NCI-H2081 treated with DMSO at 0.1 percent for 48 hours (cell line): ENCODE data around the gene APBA2.

Experiments used
- DNase-seq: peaks from one replicate; lab custom pipeline; 2025; lab: John Stamatoyannopoulos, UW

Gene APBA2

DNA sequence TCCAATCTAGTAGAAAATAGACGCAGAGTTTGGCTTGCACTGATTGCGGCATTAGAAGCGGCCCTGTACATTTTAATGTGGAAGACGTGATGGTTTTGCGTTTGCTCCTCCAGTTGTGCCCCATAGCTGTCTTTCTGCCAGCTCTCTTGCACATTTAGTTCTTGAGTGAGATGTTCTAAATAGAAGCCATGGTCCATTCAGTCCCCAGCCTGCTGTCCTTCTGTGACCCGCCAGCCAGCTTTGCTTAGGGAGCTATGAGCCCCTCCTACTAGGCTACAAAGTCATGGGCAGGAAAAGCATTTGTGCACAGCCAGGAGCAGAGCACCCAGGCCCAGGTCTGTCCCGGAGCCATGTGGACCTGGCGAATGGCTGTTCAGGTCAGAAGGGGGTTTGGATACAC is 50.3 kb downstream of the APBA2 start:
- DNase-seq: no peak

DNA sequence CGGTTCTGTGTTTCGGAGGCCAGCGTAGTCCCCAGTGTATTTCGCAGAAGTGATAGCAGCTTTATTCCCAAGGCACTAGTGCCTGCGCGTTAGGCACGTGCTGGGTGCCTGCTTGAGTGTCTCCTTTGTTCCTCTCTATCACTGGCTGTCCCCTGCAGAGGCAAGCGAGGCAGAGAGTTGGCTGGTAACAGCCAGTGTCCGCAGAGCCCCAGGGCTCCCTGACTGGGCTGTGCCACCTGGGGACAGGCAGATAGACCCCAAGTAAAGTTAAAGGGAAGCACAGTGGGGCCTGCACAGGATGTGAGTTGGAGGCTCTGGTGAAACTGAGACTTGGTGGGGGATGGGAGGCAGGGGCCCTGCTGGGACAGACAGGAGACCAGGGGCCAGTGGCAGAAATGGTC is 50.7 kb downstream of the APBA2 start:
- DNase-seq: no peak

DNA sequence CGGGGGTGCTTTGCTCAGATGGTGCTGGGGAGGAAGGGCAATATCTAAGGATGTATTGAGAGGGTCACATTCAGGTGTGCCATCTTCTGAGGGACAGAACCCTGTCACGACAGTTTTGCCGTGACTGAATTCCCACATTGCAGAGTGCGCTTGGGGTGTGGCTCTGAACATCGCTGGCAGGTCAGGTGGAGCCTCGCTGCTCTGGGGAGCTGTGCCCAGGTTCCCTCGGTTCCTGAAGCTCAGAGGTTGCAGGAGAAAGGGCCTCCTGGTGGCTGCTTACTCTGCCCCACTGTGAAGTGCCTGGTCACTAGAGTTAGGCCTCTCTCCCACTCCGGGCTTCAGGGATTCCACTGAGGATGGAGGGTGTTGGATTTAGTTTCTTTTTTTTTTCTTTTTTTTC is 51.5 kb downstream of the APBA2 start:
- no peak for DNase-seq

DNA sequence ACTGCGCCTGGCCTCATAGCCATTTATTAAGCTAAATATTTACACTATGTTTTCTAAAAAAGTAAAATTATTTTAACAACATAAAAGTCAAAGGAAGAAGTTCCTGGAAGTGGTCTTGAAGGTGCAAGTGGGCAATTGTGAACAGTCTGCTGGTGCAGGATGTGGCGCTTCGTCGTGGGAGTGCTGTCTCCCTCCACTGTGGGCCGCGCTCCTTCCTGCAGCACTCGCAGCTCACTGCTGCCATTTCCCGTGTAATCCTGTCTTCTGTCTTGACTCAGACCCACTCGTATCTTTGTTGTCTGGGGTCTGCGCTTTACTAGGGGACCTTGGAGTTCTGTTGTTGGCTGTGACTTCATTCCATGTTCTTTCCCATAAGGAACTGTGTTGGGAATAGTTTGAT is 56.3 kb downstream of the APBA2 start:
- DNase-seq: no peak

DNA sequence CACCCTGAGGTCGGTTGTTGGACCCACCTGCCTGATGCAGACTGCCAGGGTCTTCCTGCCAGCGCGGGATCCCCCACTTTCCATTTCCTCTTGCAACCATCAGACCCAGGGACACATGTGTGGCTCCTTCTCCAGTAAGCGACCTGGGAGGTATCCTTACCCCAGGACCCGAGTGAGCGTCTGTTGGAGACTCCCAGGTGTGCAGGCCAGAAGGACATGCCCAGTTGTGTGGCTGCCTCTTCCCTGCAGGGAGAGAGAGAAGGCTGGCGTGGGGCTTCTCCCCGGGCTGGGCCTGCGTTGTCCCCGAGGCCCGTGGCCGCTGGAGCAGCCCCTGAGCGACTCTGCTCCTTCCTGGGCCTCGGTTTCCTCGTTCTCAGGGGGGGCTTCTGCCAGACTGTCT is 56.8 kb downstream of the APBA2 start:
- no peak for DNase-seq

DNA sequence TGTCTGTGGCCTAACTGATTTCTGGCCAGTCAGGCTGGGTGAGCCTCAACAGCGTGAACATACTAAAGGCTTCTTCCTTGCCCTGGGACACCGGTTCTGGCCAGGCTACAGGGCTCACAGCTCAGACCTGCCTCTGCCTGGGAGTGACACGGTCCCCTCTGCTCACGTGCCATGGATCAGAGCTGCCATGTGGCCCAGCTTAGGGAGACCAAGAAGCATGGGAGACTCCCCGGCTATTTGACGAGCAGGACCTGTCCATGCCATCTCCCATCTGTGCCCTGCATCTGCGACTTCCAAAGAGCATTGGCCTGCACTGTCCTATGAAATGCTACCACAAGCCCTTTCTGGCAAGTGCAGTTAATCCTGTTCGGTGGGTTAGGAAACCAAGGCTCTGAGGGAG is 57.4 kb downstream of the APBA2 start:
- DNase-seq: no peak

DNA sequence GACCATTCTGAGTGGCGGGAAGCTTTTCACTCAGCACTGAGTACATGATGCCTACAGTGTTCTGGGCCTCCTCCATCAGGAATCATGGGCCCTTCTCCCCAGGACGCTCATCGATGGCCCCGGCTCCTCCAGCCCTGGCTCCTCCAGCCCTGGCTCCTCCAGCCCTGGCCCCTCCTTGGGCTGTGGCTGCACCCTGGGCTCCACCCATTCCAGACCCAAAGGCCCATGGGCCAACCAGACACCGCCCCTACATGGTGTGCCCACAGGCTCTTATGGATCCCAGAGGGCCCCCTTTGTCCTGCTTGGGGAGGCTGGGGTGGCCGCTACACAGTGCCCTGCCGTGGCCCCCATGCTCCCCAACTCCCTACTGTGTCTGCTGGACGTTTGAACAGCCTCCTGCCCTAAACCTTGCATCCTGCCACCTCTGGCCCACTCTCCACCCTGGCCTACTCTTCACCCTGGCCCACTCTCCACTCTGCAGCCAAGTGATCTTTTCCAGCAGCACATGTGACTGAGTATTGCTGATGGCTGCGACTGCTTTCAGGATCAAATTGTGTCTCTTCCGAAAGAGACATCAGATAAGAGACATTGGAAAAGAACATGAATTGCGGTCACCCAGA is 57.9 kb downstream of the APBA2 start:
- no peak for DNase-seq

DNA sequence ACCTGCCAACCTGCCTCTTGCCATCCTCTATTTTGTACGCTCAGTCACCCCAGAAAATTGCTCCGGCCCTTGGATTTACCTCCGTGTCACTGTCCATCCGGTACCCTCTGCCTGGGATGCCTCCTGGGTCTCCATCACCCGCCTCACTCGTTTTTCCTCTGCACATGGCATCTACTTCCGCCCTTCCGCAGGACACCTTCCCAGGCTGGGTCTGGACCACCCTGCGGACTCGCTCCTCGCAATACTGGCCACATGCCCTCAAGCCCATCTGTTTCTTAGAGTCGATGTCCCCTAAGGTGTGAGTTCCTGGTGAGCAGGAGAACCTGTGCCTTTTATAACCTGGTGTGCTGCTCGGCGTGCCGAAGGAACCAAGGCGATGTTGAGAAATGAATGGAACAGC is 58.5 kb downstream of the APBA2 start:
- no peak for DNase-seq

DNA sequence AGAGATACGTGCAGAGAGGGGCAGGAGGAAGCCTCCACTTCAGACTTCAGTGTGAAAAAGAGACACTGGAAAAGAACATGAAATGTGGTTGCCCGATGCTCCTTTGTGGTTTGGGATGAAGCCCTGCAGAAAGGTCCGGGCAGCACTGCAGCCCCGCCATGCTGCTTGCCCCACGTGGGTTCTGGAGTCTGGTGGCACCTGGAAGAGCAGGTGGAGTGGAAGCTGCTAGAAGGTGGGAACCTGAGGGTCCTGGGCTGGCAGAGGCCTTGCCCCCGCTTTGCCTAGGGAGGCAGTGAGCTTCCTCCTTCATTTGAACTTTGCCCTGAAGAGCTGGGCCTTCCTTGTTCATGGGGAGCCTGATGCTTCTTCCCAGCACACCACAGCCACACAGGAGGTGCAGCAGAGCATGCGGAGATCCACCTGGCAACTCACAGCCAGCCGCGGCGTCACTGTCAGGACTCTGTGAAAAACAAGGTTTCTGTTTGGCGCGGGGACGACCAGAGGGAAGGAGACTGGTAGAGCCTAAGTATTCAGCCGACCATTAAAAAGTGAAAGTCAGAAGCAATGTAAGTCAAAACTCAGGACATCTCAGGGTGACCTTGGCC is 59.0 kb downstream of the APBA2 start:
- no peak for DNase-seq

DNA sequence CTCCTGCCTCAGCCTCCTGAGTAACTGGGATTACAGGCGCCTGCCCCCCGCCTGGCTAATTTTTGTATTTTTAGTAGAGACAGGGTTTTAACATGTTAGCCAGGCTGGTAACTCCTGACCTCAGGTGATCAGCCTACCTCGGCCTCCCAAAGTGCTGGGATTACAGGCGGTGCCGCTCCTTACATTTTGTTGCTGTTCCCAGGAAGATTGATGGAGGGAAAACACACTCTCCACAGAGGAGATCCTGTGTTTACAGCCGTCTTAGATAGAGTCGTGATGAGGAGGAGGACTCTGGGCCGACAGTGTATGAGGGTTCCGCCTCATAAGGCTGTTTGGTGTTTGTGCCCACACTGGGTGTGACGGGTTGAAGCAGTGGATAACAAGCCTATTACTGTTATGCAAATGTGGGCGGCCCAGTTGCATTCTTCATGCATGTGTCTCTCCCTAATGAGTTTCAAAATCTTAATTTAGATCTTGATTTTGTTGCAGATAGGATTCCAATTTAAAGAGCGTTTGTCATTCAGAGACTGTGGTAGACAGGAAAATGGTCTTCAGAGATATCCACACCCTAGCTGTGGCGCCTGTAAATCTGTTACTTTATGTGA is 60.0 kb downstream of the APBA2 start:
- DNase-seq: no peak

DNA sequence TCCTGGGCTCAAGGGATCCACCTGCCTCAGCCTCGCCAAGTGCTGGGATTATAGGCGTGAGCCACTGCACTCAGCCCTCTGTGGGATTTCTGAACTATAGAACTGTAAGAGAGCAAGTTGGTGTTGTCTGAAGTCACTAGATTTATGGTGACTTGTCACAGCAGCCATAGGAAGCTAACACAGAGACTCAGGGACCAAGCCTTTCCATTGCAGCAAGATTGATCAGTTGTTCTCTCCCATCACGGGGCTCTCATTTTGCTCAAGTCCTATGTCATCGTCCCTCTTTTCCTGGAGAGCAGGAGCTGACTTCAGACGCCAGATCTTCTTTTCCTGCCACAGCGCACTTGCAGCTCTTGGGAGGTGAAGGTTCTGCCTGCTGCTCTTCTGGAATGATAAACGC is 61.0 kb downstream of the APBA2 start:
- no peak for DNase-seq

DNA sequence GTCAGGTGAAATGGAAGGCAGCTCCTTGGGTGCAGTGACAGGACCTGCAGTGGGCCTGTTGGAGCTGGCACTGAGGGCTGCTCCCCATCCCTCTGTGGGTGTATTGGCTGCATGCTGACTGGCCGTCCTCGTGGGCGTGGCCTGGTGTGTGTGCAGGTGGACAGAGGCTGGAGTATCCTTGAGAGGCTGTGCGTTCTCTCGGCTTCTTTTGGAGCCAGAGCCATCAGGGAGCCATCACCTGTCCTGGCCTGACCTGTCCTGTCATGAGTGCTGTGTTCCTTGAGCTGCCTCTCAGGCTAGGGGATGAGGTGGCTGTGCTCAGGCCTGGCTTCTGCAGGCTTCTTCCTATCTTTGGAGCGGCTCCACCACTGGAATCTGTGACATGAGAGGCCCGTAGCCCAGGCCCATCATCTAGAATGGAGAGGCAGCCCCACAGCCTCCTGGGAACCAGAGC is 61.5 kb downstream of the APBA2 start:
- DNase-seq: no peak

DNA sequence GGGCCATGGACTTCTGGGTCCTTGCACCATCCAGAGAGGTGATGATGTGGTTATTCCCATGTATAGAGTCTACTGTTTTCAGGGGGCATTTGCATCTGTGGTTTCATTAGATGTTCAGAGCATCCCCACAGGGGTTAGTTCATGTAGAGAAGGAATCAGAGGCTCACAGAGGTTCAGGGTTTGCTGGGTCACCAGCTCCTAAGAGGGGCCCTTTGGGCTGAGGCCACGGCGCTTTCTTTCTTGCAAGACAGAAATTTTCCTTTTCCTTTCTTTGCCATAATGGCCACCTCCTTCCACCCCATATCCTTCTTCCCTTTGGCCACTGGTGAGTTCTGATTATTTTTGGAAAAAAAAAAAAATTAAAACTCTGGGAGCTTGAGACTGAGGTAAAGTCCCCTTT is 62.3 kb downstream of the APBA2 start:
- DNase-seq: no peak

DNA sequence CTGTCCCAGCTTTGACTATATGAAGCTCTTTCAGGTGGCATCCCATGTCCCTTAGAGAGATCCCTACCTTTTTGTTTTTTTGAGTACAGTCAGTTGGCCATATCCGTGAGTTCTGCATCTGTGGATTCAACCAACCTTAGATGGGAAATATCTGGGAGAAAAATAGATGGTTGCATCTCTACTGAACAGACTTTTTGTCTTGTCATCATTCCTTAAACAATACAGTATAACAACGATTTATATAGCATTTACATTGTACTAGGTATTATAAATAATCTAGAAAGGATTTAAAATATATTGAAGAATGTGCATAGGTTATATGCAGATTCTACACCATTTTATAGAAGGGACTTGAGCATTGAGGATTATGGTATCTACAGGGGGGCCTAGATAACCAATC is 65.1 kb downstream of the APBA2 start:
- no peak for DNase-seq

DNA sequence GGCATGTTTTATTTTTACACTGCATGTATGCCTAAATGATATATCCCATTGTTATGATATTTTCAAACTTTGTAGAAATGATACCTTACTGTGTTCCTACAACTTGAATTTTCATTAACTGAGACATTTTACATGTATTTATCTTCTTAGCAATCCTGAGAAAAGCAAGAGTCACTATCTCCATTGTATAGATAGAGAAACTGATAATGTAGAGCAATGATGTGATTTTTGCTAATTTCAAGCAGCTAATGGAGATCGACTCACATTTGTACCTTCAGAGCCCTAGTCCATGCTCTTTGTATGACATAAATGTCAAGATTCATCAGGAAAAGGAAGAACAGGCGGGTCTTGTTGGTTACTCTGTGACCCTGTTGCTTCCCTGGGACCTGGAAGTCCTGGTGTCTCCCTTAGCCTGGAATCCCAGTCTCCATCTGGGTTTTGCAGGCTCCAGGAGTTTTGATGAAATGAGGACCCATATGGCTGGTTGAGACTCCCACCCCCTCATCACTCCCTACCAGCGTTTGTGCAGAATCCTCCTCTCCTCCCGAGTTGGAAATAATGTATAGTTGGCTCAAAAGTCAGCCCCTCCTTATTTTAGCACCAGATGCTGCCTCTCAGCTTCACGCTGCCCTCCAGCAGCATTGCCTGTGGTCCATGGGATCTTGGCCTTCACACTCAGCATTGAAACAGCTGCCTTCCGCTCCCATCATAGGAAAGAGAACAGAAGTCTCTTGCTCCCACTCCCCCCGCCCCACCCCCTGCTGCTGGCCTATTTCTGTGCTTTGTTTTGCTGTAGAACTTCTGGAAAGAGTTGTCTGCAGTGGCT is 67.1 kb downstream of the APBA2 start:
- no peak for DNase-seq

DNA sequence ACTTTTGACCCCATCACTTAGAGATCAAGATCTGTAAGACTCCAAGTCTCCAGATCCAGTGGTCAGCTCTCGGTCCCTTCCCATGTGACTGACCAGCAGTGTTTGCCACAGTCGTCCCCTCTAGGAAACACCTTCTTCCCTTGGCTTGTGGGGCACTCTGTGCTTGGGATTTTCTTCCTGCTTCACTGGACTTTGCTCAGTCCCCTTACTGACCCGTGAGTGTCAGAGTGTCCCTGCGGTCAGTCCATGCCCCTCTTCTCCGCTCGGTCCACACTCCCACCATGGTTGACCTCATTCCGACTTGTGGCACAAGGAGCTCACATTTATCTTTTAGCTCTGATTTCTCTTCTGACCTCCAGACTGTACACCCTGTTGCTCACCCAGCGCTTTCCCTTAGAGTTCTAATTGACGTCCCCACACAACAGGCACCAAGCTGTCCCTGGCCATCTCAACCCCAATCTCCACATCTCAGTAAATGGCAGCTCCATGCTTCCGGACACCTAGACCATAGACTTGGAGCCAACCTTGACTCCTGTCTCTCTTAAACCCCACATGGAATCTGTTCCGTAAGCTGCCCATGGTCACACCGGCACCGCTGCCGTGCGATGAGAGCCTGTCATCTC is 67.9 kb downstream of the APBA2 start:
- no peak for DNase-seq

DNA sequence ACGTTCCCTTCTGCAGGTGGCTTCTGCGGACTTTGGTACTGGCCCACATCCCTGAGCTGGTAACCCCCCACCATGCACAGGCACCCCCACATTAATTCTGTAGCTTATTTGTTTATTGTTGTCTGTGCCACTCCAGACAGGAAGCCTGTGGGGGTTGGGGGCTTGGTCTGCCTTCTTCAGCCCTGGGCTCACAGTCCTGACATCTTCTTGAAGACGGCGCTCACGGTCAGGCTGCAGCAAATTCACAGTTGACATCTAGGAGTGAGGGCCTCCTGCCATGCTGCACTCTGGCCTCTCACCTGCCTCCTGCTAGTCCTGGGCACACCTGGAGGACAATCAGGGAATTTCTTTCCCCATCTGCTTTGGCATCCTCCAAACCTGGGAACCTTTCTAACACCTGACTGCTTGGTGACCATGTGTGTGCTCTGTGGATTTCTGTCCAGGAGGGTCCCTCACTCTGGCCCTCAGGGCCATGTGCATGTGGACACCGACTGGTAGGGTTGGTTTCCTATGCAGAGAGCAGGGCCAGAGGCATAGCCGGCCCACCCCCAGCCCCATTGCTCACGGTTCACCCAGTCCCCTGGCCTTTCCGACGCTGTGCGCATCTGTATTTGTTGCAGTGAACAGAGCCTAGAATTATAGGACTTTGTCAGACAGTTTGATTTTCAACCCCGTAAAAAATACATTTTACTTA is 68.8 kb downstream of the APBA2 start:
- no peak for DNase-seq

DNA sequence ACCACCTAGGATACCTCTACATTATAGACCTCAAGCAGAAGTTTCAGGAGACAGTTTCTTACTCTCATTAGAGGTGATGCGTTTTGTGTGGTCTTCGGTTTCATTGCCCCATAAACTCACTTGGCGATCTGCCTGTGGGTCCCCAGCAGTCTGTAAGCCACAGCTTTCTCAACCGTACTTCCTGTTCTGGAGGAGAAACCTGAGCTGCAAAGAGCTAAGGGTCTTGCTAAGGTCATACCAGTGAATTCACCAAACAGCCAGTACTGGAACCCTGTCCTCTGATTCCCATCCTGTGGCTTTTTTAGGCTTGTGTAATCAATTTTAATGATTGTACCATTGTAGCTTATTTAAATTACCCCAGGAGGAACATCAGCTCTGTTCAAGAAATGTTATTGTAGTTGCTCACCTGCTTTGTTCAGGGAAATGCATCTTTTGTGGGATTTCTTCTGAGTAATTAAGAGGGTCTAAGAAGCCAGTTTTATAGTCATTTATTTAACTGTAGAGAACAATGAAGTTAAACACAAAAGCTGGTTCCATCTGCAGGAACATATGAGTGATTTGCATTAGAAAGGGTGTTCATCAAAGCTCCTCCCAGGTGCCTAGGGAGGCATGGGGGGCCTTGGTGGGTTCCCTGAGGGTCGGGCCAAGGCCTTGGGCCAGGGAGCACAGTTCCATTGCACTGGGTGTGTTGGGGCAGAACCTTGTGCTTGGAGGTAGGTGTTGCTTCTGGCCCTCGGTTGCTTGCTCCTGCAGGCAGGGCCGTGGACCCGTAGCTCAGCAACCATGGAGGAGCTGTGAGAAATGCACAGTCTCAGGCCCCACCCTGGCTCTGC is 69.6 kb downstream of the APBA2 start:
- peak; percentile 7 for DNase-seq

DNA sequence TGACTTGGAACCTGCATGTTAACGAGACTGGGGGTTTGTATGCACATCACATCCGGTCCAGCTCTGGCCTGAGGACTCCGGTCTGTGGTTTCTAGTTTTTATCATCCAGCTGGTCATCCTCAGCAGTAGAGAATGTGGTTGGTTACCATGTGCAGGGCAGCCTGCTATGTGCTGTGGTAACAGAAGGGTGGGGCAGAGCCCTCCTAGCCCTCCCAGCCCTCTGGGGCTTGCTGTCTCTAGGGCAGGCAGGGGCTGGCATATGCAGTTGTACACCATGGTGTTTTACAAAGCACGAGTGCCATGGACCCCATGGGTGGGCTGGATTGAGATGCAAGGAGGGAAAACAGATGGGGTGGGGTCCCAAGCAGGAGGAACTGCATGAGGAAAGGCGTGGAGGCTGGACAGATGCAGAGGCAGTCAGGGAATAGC is 70.2 kb downstream of the APBA2 start:
- DNase-seq: no peak

DNA sequence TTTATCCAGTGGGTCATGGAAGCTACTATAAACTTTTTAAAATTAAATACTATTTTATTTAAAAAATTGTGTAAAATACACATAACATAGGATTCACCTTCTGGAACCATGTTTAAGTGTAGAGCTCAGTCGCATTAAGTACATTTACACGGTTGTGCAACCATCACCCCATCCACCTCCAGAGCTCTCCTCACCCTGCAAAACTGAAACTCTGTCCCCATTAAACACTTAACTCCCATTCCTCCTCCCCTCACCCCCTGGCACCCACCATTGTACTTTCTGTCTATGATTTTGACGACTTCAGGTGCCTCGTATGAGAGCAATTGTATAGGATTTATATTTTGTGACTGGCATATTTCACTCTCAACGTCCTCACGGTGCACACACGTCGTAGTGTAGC is 70.7 kb downstream of the APBA2 start:
- no peak for DNase-seq
